GM18907 (cell line): ENCODE data around the gene SYT11.
"Not testable (repeated sequence)": the region's sequence is repeated elsewhere in the genome, so short reads cannot be mapped to it uniquely, and the experiment has no call there.

Experiments used
- ATAC-seq: cut with Tn5 transposase; IDR thresholded peaks from one replicate; pipeline ENCODE4 v1.9.1; 2021; ENCODE audit warnings: mild to moderate bottlenecking, moderate library complexity; ENCODE audit not compliant: unreplicated experiment

The SYT11 gene, protein sequence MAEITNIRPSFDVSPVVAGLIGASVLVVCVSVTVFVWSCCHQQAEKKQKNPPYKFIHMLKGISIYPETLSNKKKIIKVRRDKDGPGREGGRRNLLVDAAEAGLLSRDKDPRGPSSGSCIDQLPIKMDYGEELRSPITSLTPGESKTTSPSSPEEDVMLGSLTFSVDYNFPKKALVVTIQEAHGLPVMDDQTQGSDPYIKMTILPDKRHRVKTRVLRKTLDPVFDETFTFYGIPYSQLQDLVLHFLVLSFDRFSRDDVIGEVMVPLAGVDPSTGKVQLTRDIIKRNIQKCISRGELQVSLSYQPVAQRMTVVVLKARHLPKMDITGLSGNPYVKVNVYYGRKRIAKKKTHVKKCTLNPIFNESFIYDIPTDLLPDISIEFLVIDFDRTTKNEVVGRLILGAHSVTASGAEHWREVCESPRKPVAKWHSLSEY

DNA sequence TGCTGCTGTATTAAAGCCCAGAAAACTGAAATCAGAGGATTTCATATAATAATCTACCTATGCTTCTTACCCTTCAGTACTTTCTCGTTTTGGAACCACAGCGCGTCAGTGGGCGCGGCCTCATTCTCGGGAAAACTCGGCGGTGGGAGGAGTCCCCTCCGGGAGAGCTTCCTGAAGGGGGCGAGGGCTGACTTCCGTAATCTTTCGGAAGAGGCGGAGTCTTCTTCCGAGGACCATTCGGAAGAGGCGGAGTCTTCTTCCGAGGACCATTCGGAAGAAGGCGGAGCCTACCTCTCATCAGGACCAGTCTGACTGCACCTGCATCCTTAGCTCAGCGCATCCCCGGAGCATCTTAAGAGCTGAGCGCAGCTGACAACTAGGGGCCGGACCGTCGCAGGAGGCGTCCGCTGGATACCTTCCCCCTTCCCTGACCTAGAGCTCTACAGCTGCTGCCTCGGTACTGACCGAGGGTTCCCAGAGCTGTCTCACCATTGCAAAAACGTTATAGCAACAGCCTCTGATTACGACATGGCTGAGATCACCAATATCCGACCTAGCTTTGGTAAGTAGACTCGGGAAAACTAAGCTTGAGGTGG, at the start of gene SYT11:
SYT11 (plus strand) TSS at position 334 of the 596 bp plus-strand sequence; CDS start at position 529, 195 bp downstream.
- ATAC-seq, result peak; percentile 69

DNA sequence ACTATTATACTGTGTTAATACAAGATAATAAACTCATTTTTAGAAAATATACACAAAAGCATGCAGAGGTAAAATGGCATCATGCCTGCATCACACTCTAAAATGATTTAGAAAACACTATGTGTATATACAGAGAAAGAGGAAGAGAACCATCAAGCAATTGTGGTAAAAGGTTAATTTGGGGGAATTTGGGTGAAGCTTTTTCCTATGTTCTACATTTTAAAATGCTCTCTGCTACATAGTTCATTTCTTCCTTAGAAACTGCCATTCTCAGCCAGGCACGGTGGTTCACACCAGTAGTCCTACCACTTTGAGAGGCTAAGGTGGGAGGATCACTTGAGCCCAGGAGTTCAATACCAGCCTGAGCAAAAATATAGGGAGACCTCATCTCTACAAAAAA, 46.5 kb upstream of the SYT11 start:
- ATAC-seq, result no peak

DNA sequence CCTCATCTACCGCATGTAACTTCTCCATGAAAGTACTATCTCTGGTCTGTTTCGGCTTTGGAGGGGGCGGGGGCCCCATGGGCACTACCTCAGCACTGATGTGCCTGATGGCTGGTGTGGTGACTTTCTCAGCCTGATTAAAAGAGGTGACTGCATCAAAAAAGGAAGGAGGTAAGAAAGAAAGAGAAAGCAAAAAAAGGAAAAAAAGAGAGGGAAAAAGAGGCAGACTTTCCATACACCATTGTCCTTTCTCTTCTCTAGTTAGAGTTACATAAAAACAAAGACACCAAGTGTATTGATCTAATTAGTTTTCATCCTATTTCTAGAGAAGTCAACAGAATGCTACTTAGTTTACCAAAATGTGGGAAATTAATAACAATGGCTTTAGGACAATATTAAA, 45.7 kb upstream of the SYT11 start:
- ATAC-seq, result no peak

DNA sequence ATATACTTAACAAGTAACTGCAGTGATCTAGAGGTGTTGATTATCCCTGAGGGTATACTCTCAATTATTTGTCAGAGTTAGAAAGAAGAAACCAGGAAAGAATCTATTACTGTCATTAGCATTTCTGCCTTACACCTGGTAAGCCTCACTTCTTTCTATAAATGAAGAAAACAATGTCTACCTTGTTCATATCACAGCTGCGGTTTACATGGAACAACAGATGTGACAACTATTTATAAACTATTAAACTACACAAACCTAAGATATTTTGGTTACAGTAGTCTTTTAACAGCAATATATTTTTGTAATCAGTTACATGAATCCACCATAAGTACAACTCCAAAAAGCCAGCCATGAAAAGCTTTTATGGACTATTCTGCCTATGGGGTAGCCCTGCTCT, 43.0 kb upstream of the SYT11 start:
- no peak for ATAC-seq

DNA sequence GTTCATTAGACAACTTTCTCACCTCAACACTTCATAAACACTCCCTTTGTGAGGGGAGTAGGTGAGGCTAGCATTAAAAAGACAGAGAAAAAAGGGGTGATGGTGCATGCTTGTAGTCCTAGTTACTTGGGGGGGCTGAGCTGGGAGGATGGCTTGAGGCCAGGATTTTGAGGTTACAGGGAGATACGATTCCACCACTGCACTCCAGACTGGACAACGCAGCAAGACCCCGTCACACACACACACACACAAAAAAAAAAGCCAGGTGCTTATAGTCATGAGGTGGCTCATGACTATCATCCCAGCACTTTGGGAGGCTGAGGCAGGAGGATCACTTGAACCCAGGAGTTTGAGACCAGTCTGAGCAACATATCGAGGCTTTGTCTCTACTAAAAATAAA, 31.9 kb upstream of the SYT11 start:
- ATAC-seq, result no peak

DNA sequence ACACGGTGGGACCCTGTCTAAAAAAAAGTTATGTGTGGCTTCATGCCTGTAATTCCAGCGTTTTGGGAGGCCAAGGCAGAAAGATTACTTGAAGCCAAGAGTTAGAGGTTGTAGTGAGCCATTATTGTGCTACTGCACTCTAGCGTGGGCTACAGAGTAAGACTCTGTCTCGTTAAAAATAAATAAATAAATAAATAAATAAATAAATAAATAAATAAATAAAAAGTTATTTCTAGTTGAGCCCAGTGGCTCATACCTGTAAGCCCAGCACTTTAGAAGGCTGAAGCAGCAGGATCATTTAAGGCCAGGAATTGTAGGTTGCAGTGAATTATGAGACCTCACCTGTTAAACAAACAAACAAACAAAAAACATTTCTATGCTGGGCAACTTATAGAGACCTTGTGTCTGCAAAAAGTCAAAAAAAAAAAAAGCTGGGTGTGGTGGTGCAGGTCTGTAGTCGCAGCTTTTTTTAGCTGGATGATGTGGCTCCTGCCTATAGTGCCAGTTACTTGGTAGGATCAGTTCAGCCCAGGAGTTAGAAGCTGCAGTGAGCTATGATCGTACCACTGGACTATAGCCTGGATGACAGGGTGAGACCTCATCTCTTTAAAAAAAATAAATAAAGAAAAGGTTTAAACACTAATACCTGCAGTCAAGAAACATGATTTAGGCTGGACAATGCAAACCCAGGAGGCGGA, 27.9 kb upstream of the SYT11 start:
- ATAC-seq, result no peak

DNA sequence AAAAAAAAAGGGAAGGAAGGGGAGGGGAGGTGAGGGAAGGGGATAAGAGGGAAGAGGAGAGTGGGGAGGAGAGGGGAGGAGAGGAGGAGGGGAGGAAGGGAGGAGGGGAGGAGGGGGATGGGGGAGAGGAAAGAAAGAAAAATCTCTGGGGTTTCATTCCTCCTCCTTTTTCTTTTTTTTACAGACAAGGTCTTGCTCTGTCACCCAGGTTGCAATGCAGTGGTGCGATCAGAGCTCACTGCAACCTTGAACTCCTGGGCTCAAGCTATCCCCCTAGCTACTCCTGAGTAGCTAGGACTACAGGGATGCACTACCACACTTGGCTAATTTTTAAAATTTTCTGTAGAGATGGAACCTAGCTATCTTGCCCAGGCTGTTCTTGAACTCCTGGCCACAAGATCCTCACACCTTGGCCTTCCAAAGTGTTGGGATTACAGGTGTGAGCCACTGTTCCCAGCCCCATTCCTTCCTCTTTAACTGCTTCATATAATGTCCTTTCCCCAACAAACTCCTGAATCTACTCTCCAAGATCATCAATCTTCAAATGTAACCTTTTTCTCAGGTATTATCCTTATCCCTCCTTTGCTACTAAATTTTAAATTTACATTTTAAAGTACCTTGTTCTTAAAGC, 25.6 kb upstream of the SYT11 start:
- no peak for ATAC-seq

DNA sequence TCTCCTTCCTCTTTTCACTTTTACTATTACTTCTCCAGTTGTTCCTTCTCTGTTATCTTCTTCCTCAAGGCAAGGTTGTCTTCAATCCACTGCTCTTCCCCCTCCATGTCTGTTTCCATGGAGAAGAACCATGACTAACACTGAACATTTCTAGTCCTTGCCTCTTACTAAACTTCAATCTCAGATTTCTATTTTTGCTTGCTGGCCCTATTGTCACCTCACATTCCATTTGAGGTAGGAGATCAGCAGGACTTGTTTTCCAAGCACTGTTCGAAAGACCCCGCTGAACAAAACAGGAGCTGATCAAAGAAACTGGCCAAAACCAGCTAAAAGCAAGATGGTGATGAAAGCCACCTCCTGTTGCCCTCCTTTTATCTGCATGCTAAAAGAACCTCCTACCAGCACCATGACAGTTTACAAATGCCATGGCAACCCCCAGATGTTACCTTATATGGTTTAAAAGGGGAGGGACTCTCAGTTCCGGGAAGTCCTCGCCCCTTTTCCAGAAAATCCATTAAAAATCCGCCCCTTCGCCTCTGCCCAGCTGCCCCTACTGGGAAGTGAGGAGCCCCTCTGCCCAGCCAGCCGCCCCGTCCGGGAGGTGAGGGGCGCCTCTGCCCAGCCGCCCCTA, 25.0 kb upstream of the SYT11 start:
- no peak for ATAC-seq

DNA sequence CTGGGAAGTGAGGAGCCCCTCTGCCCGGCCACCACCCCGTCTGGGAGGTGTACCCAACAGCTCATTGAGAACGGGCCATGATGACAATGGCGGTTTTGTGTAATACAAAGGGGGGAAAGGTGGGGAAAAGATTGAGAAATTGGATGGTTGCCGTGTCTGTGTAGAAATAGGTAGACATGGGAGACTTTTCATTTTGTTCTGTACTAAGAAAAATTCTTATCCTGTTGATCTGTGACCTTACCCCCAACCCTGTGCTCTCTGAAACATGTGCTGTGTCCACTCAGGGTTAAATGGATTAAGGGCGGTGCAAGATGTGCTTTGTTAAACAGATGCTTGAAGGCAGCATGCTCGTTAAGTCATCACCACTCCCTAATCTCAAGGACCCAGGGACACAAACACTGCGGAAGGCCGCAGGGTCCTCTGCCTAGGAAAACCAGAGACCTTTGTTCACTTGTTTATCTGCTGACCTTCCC, 24.4 kb upstream of the SYT11 start:
- not testable (repeated sequence) for ATAC-seq

DNA sequence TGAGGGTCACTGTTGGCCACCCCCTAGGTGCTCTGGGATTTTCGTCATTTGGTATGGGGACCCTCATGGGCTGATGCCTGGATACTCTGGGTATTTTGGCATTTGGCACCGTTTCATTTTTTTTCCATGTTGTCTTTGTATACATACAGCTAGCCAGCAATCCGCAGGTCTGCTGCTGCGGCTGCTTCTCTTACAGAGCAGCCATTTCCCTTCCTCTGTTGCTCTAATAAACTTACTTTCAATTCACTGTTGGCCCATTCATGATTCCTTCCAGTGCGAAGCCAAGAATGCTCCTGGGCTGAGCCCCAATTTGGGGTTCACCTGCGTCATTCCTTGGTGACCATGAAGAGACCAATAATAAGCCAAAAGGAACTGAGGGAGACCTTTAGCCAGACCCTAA, 23.8 kb upstream of the SYT11 start:
- no peak for ATAC-seq

DNA sequence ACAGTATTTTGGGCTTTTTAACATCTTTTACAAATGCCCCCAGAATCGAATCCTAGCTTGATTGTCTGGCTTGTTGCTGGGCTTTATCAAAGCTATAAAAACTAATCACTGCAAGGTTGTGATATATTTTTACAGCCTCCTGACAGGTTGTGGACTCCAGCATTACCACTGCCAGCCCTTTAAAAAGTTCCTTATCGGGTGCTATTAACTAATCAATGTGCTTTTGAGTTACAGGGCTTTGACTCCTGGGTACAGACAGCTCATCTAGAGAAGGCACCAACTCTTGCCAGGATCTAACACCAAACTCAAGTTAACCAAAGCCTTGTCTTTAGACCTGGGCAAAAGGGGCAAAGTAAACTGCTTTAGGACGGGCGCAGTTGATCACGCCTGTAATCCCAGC, 19.0 kb upstream of the SYT11 start:
- ATAC-seq, result no peak

DNA sequence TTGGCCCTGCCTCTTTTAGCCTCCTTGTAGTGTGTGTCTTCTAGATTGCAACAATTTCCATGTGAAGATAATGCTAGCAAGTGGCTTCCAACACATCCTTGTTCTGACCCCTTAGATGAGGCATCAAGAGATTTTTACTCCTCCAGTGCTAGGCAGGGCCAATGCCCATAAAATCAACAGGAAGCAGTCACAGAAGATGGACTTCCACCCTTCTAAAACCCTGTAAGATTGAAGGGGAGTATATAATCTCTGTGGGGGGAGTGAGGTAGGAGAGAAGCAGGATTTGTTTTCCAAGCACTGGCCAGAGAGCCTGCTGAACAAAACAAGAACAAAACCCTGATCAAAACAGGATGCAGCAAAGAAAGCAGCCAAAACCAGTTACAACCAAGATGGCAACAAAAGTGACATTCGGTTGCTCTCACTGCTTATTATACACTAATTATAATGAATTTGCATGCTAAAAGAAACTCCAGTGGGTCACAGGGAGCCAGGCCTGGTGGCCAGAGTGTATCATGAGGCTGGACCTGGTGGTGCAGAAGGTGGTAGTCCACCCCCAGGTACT, 14.4 kb upstream of the SYT11 start:
- ATAC-seq, result no peak

DNA sequence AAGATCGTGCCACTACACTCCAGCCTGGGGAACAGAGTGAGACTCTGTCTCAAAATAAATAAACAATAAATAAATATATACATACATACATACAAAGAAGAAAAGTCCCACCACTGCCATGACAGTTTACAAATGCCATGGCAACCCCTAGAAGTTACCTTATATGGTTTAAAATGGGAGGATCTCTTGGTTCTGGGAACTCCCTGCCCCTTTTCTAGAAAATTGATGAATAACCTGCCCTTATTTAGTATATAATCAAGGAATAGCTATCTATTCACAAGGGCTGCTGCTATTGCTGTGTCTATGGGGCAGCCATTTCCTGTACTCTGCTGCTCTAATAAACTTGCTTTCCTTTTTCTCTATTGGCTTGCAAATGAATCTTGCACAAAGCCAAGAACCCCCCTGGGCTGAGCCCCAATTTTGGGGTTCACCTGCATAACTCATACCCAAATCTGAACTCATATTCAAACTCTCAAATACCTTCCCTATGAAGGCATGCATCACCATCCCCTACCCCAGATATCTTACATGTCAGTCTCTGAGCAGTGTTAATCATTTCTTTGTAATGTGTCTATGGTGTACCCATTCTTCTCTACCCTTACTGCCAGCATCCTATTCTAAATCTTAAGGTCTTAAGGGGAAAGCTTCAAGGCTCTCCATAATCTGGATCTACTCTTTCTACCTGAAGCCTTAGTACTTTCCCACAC, 11.4 kb upstream of the SYT11 start:
- ATAC-seq, result no peak

DNA sequence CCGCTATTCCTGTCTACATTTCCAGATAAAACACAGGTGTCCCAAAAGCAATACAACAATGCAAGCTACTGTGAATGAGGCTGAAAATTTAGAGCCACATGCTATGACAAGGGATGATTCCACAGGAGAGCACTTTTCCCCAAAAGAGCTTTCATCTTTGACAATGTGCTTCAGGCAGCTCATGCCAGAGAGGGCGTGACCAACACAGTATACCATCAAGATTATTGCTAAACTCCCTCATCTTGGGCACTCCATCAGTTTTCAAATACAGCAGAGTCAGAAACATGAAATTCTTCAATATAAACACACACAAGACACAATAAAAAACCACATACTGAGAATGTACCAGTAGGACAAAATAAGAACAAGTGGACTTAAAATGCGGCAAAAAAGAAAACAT, 9.0 kb upstream of the SYT11 start:
- no peak for ATAC-seq

DNA sequence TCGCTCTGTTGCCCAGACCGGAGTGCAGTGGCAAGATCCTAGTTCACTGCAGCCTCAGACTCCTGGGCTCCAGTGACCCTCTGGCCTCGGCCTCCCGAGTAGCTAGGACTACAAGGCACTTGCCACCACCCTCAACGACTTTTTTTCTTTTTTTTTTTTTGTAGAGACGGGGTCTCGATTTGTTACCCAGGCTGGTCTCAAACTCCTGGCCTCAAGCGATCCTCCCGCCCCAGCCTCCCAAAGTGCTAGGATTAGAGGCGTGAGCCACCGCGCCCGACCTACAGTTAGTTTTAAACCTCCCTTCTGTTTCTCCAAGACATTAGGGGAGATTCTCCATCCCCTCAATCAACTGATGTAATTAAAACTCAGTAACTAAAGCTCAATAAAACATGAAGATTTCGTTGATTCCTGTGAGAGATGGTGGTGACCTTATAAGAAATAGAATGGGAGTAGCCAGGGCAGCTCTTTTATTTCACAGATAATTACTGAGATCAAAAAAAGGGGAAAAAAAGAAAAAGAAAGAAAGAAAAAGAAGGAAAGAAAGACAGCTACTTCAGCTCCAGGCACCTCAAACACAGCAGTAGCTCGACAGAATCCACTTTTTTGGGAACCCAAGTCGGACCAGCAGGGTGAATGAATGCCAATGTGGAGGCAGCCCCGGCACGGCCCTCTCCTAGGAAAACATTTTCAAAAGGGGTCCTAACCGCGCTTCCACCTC, 3.0 kb upstream of the SYT11 start:
- no peak for ATAC-seq

DNA sequence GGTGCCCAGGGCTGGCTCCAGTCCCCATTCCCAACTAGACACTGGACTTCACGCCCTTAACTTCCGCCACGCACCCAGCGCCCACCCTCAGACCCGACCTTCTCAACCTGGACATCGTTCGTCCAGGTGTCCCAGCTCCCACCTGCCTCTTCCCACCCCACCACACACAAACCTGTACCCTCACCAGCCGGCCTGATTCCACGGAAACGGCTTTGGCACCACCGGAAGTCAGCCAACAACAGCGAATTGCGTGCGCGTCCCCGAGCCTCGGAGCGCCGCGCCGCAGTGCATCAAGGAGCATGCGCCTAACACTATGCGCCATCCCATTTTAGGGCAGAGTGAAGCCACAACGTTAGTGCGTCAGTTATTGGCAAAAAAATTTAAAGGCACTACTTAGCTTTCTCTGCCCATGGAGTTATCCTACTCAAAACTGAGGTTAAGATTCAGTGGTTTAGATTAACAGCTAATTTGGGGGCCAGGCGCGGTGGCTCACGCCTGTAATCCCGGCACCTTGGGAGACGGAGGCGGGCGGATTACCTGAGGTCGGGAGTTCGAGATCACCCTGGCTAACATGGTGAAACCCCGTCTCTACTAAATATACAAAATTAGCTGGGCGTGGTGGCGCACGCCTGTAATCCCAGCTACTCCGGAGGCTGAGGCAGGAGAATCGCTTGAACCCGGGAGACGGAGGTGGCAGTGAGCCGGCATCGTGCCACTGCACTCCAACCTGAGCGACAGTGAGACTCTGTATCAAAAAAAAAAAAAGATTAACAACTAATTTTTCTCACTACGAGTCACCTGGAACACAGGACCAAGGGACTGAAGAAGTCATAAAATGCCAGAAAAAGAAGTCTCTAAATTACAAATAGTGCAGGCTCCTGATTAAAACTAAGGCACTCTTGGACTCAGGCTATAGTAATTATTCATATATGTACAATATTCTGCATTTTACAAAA, 2.1 kb upstream of the SYT11 start, which contains the start of gene GON4L:
GON4L (minus strand) TSS at position 240 of the 956 bp plus-strand sequence. CDS start 3,434 bp downstream, outside the sequence.
- ATAC-seq, result peak; percentile 47

DNA sequence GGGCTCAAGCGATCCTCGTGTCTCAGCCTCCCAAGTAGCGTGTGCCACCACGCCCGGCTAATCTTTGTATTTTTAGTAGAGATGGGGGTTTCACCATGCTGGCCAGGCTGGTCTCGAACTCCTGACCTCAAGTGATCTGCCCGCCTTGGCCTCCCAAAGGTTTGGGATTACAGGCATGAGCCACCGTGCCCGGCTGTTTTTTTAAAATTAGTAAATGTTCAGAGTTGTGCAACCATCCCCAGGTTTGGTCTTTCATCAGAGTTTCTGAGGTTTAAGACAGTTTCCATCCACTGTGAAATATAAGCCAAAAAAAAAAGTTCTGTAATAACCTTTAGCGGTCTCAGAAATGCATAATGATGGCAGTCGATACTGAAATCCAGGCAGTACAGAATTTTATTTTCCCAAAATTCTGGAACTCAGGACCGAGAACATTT, 550 bp upstream of the SYT11 start:
- ATAC-seq, result peak; percentile 8
